H9 (cell line): ENCODE measurements around the gene CCDC150. TPM values are rescaled to one million over a fixed set of nuclear protein-coding genes. Genes with fewer than 3 reads are reported as not detected.

ENCODE experiments used
- DNase-seq: peaks from one replicate; pipeline ENCODE4 v3.0.0-alpha.2; 2017
- H2AFZ ChIP-seq: one replicate; pipeline ENCODE4 v1.6.1; 2013; ENCODE audit warnings: mild to moderate bottlenecking, low read length, control low read depth, moderate library complexity
- H2AK5ac ChIP-seq: 2 replicates; pipeline ENCODE4 v1.6.1; 2013; ENCODE audit warnings: low read length, control low read depth, mixed read lengths; ENCODE audit not compliant: insufficient read length
- H2BK120ac ChIP-seq: one replicate; pipeline ENCODE4 v1.6.1; 2013; ENCODE audit warnings: low read depth, mild to moderate bottlenecking, low read length, control low read depth, inconsistent platforms; ENCODE audit not compliant: poor library complexity, severe bottlenecking
- H2BK12ac ChIP-seq: 2 replicates; pipeline ENCODE4 v1.6.1; 2013; ENCODE audit warnings: low read length, control low read depth, mixed read lengths, low read depth; ENCODE audit not compliant: insufficient read length
- H2BK15ac ChIP-seq: 2 replicates; pipeline ENCODE4 v1.6.1; 2013; ENCODE audit warnings: low read depth, low read length, control low read depth
- H2BK20ac ChIP-seq: one replicate; pipeline ENCODE4 v1.6.1; 2013; ENCODE audit warnings: low read depth, mild to moderate bottlenecking, low read length, control low read depth, inconsistent platforms; ENCODE audit not compliant: poor library complexity, severe bottlenecking
- H2BK5ac ChIP-seq: 2 replicates; pipeline ENCODE4 v1.6.1; 2013; ENCODE audit warnings: low read length, control low read depth, mixed read lengths; ENCODE audit not compliant: insufficient read length
- H3K14ac ChIP-seq: 2 replicates; pipeline ENCODE4 v1.6.1; 2013; ENCODE audit warnings: low read length, control low read depth; ENCODE audit not compliant: insufficient read depth
- H3K18ac ChIP-seq: 2 replicates; pipeline ENCODE4 v1.6.1; 2013; ENCODE audit warnings: low read depth, mild to moderate bottlenecking, mixed read lengths, low read length, control low read depth; ENCODE audit not compliant: insufficient read length
- H3K23ac ChIP-seq: 2 replicates; pipeline ENCODE4 v1.6.1; 2013; ENCODE audit warnings: low read length, control low read depth, mixed read lengths, low read depth; ENCODE audit not compliant: insufficient read length
- H3K23me2 ChIP-seq: 2 replicates; pipeline ENCODE4 v1.6.1; 2013; ENCODE audit warnings: low read depth, mild to moderate bottlenecking, mixed read lengths, low read length, control low read depth; ENCODE audit not compliant: insufficient read length, poor library complexity, severe bottlenecking
- H3K27ac ChIP-seq: 2 replicates; pipeline ENCODE4 v1.5.1; 2013; ENCODE audit warnings: low read length, control low read depth, mixed read lengths, low read depth; ENCODE audit not compliant: insufficient read length
- H3K27me3 ChIP-seq: 2 replicates; pipeline ENCODE4 v1.6.1; 2013; ENCODE audit warnings: low read length, control low read depth, inconsistent platforms; ENCODE audit not compliant: insufficient read depth
- H3K4ac ChIP-seq: 2 replicates; pipeline ENCODE4 v1.6.1; 2013; ENCODE audit warnings: low read depth, mild to moderate bottlenecking, control low read depth, inconsistent platforms, low read length, moderate library complexity
- H3K4me1 ChIP-seq: 2 replicates; pipeline ENCODE4 v1.6.1; 2013; ENCODE audit warnings: low read length, control low read depth, inconsistent platforms; ENCODE audit not compliant: insufficient read depth
- H3K4me2 ChIP-seq: 2 replicates; pipeline ENCODE4 v1.6.1; 2013; ENCODE audit warnings: low read length, control low read depth, mixed read lengths; ENCODE audit not compliant: insufficient read length, insufficient read depth
- H3K56ac ChIP-seq: 2 replicates; pipeline ENCODE4 v1.6.1; 2013; ENCODE audit warnings: low read depth, mild to moderate bottlenecking, mixed read lengths, low read length, control low read depth; ENCODE audit not compliant: insufficient read length
- H3K79me1 ChIP-seq: 2 replicates; pipeline ENCODE4 v1.6.1; 2013; ENCODE audit warnings: low read depth, mild to moderate bottlenecking, moderate library complexity, low read length, control low read depth, inconsistent platforms; ENCODE audit not compliant: insufficient read depth, poor library complexity, severe bottlenecking
- H3K79me2 ChIP-seq: 2 replicates; pipeline ENCODE4 v1.6.1; 2013; ENCODE audit warnings: low read length, control low read depth, inconsistent platforms; ENCODE audit not compliant: insufficient read depth
- H3K9ac ChIP-seq: 2 replicates; pipeline ENCODE4 v1.6.1; 2013; ENCODE audit warnings: low read length, control low read depth, mixed read lengths; ENCODE audit not compliant: insufficient read length; ENCODE audit errors: extremely low read depth
- H3K9me3 ChIP-seq: one replicate; pipeline ENCODE4 v1.6.1; 2013; ENCODE audit warnings: low read depth, low read length, inconsistent platforms; ENCODE audit not compliant: control insufficient read depth
- H3T11ph ChIP-seq: one replicate; pipeline ENCODE4 v1.6.1; 2013; ENCODE audit warnings: mild to moderate bottlenecking, low read length, control low read depth, inconsistent platforms
- H4K20me1 ChIP-seq: one replicate; pipeline ENCODE4 v1.6.1; 2013; ENCODE audit not compliant: control insufficient read depth, insufficient read length, insufficient read depth
- H4K5ac ChIP-seq: 2 replicates; pipeline ENCODE4 v1.6.1; 2013; ENCODE audit warnings: low read depth, mild to moderate bottlenecking, mixed read lengths, low read length, control low read depth; ENCODE audit not compliant: insufficient read length
- H4K8ac ChIP-seq: replicated peaks from 2 replicates; pipeline ENCODE4 v1.6.1; 2013; ENCODE audit warnings: low read length, control low read depth, mixed read lengths, low read depth; ENCODE audit not compliant: insufficient read length
- H4K91ac ChIP-seq: 2 replicates; pipeline ENCODE4 v1.6.1; 2013; ENCODE audit warnings: low read depth, mild to moderate bottlenecking, moderate library complexity, mixed read lengths, low read length, control low read depth; ENCODE audit not compliant: insufficient read length
- H3K27ac Mint-ChIP-seq, 3 experiments: 2 replicates in 2 of 3; 3 replicates in 1 of 3; pipeline ENCODE4 v1.8.0; 2020 to 2021; ENCODE audit warnings: mixed read lengths in 3 of 3, mild to moderate bottlenecking in 1 of 3, moderate library complexity in 1 of 3
- H3K27me3 Mint-ChIP-seq: 2 replicates; pipeline ENCODE4 v1.8.0; 2021; ENCODE audit warnings: low read depth, mild to moderate bottlenecking, moderate library complexity, mixed read lengths
- H3K36me3 Mint-ChIP-seq, 3 experiments: 2 replicates in 2 of 3; 3 replicates in 1 of 3; pipeline ENCODE4 v1.8.0; 2020 to 2021; ENCODE audit warnings: low read depth in 3 of 3, mixed read lengths in 3 of 3; ENCODE audit not compliant: insufficient read depth in 1 of 3
- H3K4me1 Mint-ChIP-seq, 2 experiments: 2 replicates each; pipeline ENCODE4 v1.8.0; 2020; ENCODE audit warnings: mixed read lengths in 2 of 2
- H3K4me3 Mint-ChIP-seq, 2 experiments: 2 replicates in 1 of 2; 3 replicates in 1 of 2; pipeline ENCODE4 v1.8.0; 2020 to 2021; ENCODE audit warnings: mild to moderate bottlenecking in 2 of 2, mixed read lengths in 2 of 2, moderate library complexity in 1 of 2
- H3K9me3 Mint-ChIP-seq, 2 experiments: 2 replicates in 1 of 2; 3 replicates in 1 of 2; pipeline ENCODE4 v1.8.0; 2020; ENCODE audit warnings: mild to moderate bottlenecking in 2 of 2, mixed read lengths in 2 of 2, moderate library complexity in 1 of 2
- CTCF ChIP-seq: fragments of 200-600 bp; sonication (generic); conservative IDR thresholded peaks from 3 replicates; pipeline ENCODE4 v1.8.0; 2021; ENCODE audit warnings: antibody characterized with exemption, mild to moderate bottlenecking
- WGBS: extraction: QIAGEN DNeasy Blood & Tissue Kit; methylation state at CpG from one replicate; pipeline ENCODE4 v1.1.7; 2013; ENCODE audit warnings: missing lambda C conversion rate, low lambda C conversion rate, mixed read lengths; ENCODE audit not compliant: insufficient read length; ENCODE audit errors: extremely low coverage; 5-methylcytosine and 5-hydroxymethylcytosine counted together
- total RNA-seq: library from RNA; stranded (reverse); gene quantifications from 2 replicates; pipeline ENCODE4 v1.2.1, GENCODE V29; 2021

Gene CCDC150
- total RNA-seq, 1 experiment from 2014 or later = 26.2 TPM

- Histone ChIP-seq H4K20me1 (no peaks in the 10 kb centered on the region), H4K8ac (no peak overlapping the region), H2BK5ac (no peak overlapping the region), H3K18ac (no peak overlapping the region), H3K56ac (no peak overlapping the region), H3K4me1 (no peaks in the 10 kb centered on the region), H3K27ac (no peak overlapping the region), H3K79me1 (no peaks in the 10 kb centered on the region), H3K9ac (no peak overlapping the region), H3K27me3 (no peaks in the 10 kb centered on the region), H3T11ph (no peak overlapping the region), H2BK12ac (no peak overlapping the region), H2BK15ac (no peak overlapping the region), H3K14ac (no peak overlapping the region), H3K9me3 (no peaks in the 10 kb centered on the region), H3K23me2 (no peaks in the 10 kb centered on the region), H3K23ac (no peak overlapping the region), H3K4me2 (no peak overlapping the region), H3K79me2 (no peaks in the 10 kb centered on the region), H4K5ac (no peak overlapping the region), H2AFZ (no peak overlapping the region), H2BK20ac (no peak overlapping the region), H2AK5ac (no peak overlapping the region), H2BK120ac (no peak overlapping the region), H4K91ac (no peak overlapping the region), H3K4ac (no peak overlapping the region)
- Mint-ChIP-seq H3K4me3 (no peak overlapping the region), H3K27me3 (no peaks in the 10 kb centered on the region), H3K4me1 (no peaks in the 10 kb centered on the region), H3K36me3 (peaks cover 9 to 54% (median 52%) of the 10 kb centered on the region in 3 experiments; a peak in 5 of 7 replicates), H3K9me3 (no peaks in the 10 kb centered on the region), H3K27ac (no peak overlapping the region)
- no CpG with 5 or more reads among the region's 1 CpG for WGBS
- DNase-seq = no peak
- TF ChIP-seq CTCF = no peak
These were observed 127.6 kb downstream of the CCDC150 start for GRCh38 chr2:196767101-196767500.

Other genes with a start within 250 kb of the CCDC150 start
- 3.9 and 4.2 TPM in 2 replicates for gene HECW2, start 46.2 kb upstream of the CCDC150 start, total RNA-seq
- gene GTF3C3, start 160.0 kb downstream of the CCDC150 start, total RNA-seq = 59.6 and 64.6 TPM in 2 replicates
- gene C2orf66, start 169.6 kb downstream of the CCDC150 start, total RNA-seq = not detected in 2 replicates